ENCODE measurements around the gene CBX6. TPM values are rescaled to one million over a fixed set of nuclear protein-coding genes. Genes with fewer than 3 reads are reported as not detected.
A peak's percentile ranks its signal among the peaks of the same experiment; 100 is the strongest.

Gene CBX6
- total and polyA plus RNA-seq, 2 of the 8 experiments (the other 6 are each of a cell fraction or from before 2014, with no cell fraction given) = 10.6 to 27.5 TPM

DNA sequence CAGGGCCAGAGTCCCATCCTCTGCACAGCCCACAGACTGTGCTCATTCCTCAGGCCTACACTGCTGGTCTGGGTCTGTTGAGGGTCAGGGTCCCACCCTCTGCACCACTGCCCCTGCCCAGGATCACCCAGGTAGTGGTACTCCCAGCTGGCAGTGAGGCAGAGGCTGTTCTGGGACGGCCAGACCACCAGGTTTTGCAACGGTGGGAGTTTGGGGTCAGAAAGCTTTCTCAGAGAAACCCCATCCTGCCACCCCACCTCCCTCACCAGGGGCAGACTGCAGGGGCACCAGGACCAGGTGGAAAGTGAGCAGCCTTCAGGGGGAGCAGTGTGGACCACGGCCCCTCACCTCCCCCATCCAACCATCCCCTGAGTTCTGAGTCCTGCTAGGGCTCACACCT is 39.0 kb downstream of the CBX6 start:
- no peak overlapping the region for H2BK120ac ChIP-seq (replicated peaks; ENCODE audit: low read depth, low read length)
- 100% methylated on average over 3 of the region's 3 CpGs; no CpG with 5 or more reads in 1 of the 2 experiments for WGBS, 2 experiments (ENCODE audit: extremely low coverage in 1 of 2, insufficient coverage in 1 of 2, insufficient read length in 1 of 2, insufficient replicate concordance in 2 of 2, low coverage in 1 of 2, low lambda C conversion rate in 2 of 2, missing lambda C conversion rate in 1 of 2)
- H3K18ac ChIP-seq (ENCODE audit: extremely low read depth, low read length) = no peak overlapping the region
- no peak overlapping the region for H3K14ac ChIP-seq (ENCODE audit: insufficient read length)
- H3K9ac ChIP-seq (replicated peaks in 1 of 4; ENCODE audit: extremely low read depth in 1 of 4, low read depth in 3 of 4, low read length in 3 of 4) = no peak overlapping the region
- no peak for FAIRE-seq
- H3K27me3 ChIP-seq (replicated peaks in 1 of 4; ENCODE audit: control insufficient read depth in 3 of 4, extremely low read depth in 1 of 4, insufficient read depth in 3 of 4, low read length in 3 of 4) = no peaks in the 10 kb centered on the region
- H3K79me2 ChIP-seq (ENCODE audit: control insufficient read depth in 1 of 2, insufficient read depth in 2 of 2, low read length in 2 of 2) = no peaks in the 10 kb centered on the region
- H3K4ac ChIP-seq (replicated peaks; ENCODE audit: insufficient read length, low read depth, low read length) = no peak overlapping the region
- H3K36me3 ChIP-seq (ENCODE audit: control insufficient read depth in 2 of 4, insufficient read depth in 4 of 4, low read length in 3 of 4) = no peaks in the 10 kb centered on the region
- no peak overlapping the region for H2BK5ac ChIP-seq (ENCODE audit: low read depth, low read length)
- no peak overlapping the region for H3K4me2 ChIP-seq (ENCODE audit: insufficient read depth in 1 of 2, low read depth in 2 of 2, low read length in 2 of 2)
- H3K4me1 ChIP-seq (replicated peaks in 1 of 4; ENCODE audit: control insufficient read depth in 3 of 4, insufficient read depth in 4 of 4, low read length in 3 of 4) = peaks cover 0 to 10% (median 5%) of the 10 kb centered on the region in 4 experiments; a peak in 5 of 7 replicates
- no peak overlapping the region for H3K56ac ChIP-seq (replicated peaks; ENCODE audit: insufficient read length, low read depth, low read length)
- H2AFZ ChIP-seq (ENCODE audit: low read length) = no peak overlapping the region
- no peak overlapping the region for H4K8ac ChIP-seq (ENCODE audit: extremely low read depth, insufficient read depth, low read length)
- H4K20me1 ChIP-seq (replicated peaks in 1 of 2; ENCODE audit: control insufficient read depth in 1 of 2, insufficient read depth in 2 of 2, low read length in 2 of 2) = peaks cover 0 to 3% of the 10 kb centered on the region in 2 experiments
- no peak overlapping the region for H2BK15ac ChIP-seq (ENCODE audit: low read length)
- ChIA-PET POLR2A (ENCODE audit: partially characterized antibody) (interaction anchor here (1.4 kb wide), 1 partner anchor 10 kb away, joined by 5 read pairs; the partner anchor contains the start of gene NPTXR), CTCF (ENCODE audit: partially characterized antibody) (interaction anchor here (2.2 to 5.6 kb wide), 2 partner anchors 6 to 64 kb away, joined by 11 to 53 read pairs; no protein-coding TSS in a partner anchor)
- H2AK5ac ChIP-seq (ENCODE audit: low read depth, low read length) = no peak overlapping the region
- no peaks in the 10 kb centered on the region for H3K9me3 ChIP-seq (ENCODE audit: insufficient read depth in 2 of 2, low read depth in 1 of 2, low read length in 1 of 2)
- 0 out of 2 replicates have a peak overlapping the region, but pooled peaks have one; percentile 5 for H2BK12ac ChIP-seq (ENCODE audit: low read depth, low read length)
- peaks cover 1% of the 10 kb centered on the region; the same call in 1 of the 2 replicates for H3K23me2 ChIP-seq (ENCODE audit: low read depth, low read length)
- H4K91ac ChIP-seq (replicated peaks; ENCODE audit: insufficient read length, low read length) = no peak overlapping the region
- H2BK20ac ChIP-seq (ENCODE audit: low read length) = no peak overlapping the region
- no peak overlapping the region for H3K27ac ChIP-seq (ENCODE audit: low read depth, low read length)
- H3K79me1 ChIP-seq (ENCODE audit: low read depth, low read length) = no peaks in the 10 kb centered on the region
- no peak overlapping the region for H4K5ac ChIP-seq (ENCODE audit: insufficient read length, low read depth, low read length)
- H3K4me3 ChIP-seq (ENCODE audit: extremely low read depth in 1 of 4, insufficient read depth in 2 of 4, low read depth in 3 of 4, low read length in 4 of 4) = no peak overlapping the region
- DNase-seq (ENCODE audit: low read depth in 1 of 2, low spot score in 2 of 2) = no peak
- no peak overlapping the region for H3K23ac ChIP-seq (ENCODE audit: insufficient read length)
- no peak for TF ChIP-seq SRF (IDR thresholded peaks at IDR 0.05; ENCODE audit: low read depth, low read length)
- TF ChIP-seq RFX5 (IDR thresholded peaks at IDR 0.05; ENCODE audit: borderline replicate concordance, low read depth, low read length) = no peak
- no peak for TF ChIP-seq TEAD4 (IDR thresholded peaks at IDR 0.05; ENCODE audit: low read depth, low read length)
- TF ChIP-seq NANOG (IDR thresholded peaks at IDR 0.05; ENCODE audit: insufficient read depth, low read depth, low read length, poor library complexity, severe bottlenecking) = no peak
- TF ChIP-seq TBP (IDR thresholded peaks at IDR 0.05; ENCODE audit: low read depth, low read length) = no peak
- TF ChIP-seq HDAC6 (IDR thresholded peaks at IDR 0.05; ENCODE audit: low read depth, low read length) = no peak
- no peak for TF ChIP-seq MAFK (IDR thresholded peaks at IDR 0.05; ENCODE audit: low read depth, low read length)
- TF ChIP-seq, protein P1, sequence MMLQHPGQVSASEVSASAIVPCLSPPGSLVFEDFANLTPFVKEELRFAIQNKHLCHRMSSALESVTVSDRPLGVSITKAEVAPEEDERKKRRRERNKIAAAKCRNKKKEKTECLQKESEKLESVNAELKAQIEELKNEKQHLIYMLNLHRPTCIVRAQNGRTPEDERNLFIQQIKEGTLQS (IDR thresholded peaks at IDR 0.05; ENCODE audit: insufficient read depth, low read depth, low read length) = no peak
- no peak for TF ChIP-seq CEBPB (IDR thresholded peaks at IDR 0.05; ENCODE audit: low read depth, low read length)
